ENCODE data around the gene MED13. TPM values are rescaled to one million over a fixed set of nuclear protein-coding genes. Genes with fewer than 3 reads are reported as not detected.

Gene MED13
- total RNA-seq, 4 donors from 2014 or later = 62.4 to 166 (median 111) TPM

- no peaks in the 10 kb centered on the region for H3K9me3 ChIP-seq
- H3K27me3 ChIP-seq = no peaks in the 10 kb centered on the region
- 60% methylated on average over 7 of the region's 7 CpGs for WGBS, 2 donors
- H3K36me3 ChIP-seq = no peaks in the 10 kb centered on the region
- DNase-seq (ENCODE audit: low spot score in 2 of 2) = no peak
- peaks cover 0 to 6% (median 0%) of the 10 kb centered on the region in 4 donors for H3K4me1 ChIP-seq
- H3K27ac ChIP-seq = no peak overlapping the region
- TF ChIP-seq, protein P1, sequence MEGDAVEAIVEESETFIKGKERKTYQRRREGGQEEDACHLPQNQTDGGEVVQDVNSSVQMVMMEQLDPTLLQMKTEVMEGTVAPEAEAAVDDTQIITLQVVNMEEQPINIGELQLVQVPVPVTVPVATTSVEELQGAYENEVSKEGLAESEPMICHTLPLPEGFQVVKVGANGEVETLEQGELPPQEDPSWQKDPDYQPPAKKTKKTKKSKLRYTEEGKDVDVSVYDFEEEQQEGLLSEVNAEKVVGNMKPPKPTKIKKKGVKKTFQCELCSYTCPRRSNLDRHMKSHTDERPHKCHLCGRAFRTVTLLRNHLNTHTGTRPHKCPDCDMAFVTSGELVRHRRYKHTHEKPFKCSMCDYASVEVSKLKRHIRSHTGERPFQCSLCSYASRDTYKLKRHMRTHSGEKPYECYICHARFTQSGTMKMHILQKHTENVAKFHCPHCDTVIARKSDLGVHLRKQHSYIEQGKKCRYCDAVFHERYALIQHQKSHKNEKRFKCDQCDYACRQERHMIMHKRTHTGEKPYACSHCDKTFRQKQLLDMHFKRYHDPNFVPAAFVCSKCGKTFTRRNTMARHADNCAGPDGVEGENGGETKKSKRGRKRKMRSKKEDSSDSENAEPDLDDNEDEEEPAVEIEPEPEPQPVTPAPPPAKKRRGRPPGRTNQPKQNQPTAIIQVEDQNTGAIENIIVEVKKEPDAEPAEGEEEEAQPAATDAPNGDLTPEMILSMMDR (IDR thresholded peaks at IDR 0.05) = no peak
- TF ChIP-seq EP300 (IDR thresholded peaks at IDR 0.05) (no peak), POLR2A (IDR thresholded peaks at IDR 0.05) (no peak)
- no peak overlapping the region for H3K4me3 ChIP-seq
These were observed 28.4 kb upstream of the MED13 start for GRCh38 chr17:62093188-62094155.

- H3K4me1 ChIP-seq = peaks cover 0 to 6% (median 0%) of the 10 kb centered on the region in 4 donors
- no peak overlapping the region for H3K27ac ChIP-seq
- H3K9me3 ChIP-seq = no peaks in the 10 kb centered on the region
- DNase-seq (ENCODE audit: low spot score in 2 of 2) = no peak
- no peak overlapping the region for H3K4me3 ChIP-seq
- H3K36me3 ChIP-seq = no peaks in the 10 kb centered on the region
- H3K27me3 ChIP-seq = no peaks in the 10 kb centered on the region
- TF ChIP-seq POLR2A (IDR thresholded peaks at IDR 0.05) (no peak), EP300 (IDR thresholded peaks at IDR 0.05) (no peak)
- TF ChIP-seq, protein P1 (IDR thresholded peaks at IDR 0.05) = no peak
- WGBS, 2 donors = 91 to 92% methylated on average over 2 of the region's 2 CpGs
These were observed 27.7 kb upstream of the MED13 start for GRCh38 chr17:62092784-62093183.

DNA sequence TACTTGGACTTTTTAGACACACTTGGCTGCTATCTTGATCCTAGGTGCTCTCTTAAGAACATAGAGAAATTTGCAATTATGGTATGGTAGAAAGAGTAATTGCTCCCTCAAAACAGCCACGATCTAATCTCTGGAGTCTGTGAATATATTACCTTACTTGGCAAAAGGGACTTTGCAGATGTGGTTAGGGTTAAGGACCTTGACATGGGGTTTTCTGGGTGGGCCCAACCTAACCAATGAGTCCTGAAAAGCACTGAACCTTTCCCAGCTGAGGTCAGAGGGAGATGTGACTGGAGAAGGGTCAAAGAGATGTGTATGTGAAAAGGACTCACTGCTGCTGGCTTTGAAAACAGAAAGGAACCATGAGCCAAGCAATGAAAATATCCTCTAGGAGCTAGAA is 26.7 kb upstream of the MED13 start:
- Histone ChIP-seq H3K27me3 (no peaks in the 10 kb centered on the region), H3K9me3 (no peaks in the 10 kb centered on the region), H3K4me1 (peaks cover 0 to 6% (median 0%) of the 10 kb centered on the region in 4 donors), H3K4me3 (no peak overlapping the region), H3K36me3 (no peaks in the 10 kb centered on the region), H3K27ac (no peak overlapping the region)
- 56 to 68% methylated on average over 1 of the region's 1 CpG for WGBS, 2 donors
- TF ChIP-seq EP300 (IDR thresholded peaks at IDR 0.05) (no peak), POLR2A (IDR thresholded peaks at IDR 0.05) (no peak)
- TF ChIP-seq, protein P1 (IDR thresholded peaks at IDR 0.05) = no peak
- no peak for DNase-seq (ENCODE audit: low spot score in 2 of 2)

DNA sequence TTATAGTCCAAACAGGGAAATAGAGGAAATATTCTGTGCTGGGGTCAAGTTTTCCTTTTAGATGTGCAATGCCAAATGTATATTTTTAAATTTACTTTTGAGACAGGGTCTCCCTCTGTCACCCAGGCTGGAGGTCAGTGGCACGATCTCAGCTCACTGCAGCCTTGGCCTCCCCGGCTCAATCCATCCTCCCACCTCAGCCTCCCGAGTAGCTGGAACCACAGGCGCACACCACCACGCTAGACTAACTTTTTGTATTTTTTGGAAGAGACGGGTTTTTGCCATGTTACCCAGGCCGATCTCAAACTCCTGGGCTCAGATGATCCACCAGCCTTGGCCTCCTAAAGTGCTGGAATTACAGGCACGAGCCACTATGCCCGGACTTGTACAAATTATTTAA is 25.8 kb upstream of the MED13 start:
- Histone ChIP-seq H3K27ac (no peak overlapping the region), H3K9me3 (no peaks in the 10 kb centered on the region), H3K27me3 (no peaks in the 10 kb centered on the region), H3K4me1 (peaks cover 0 to 6% (median 0%) of the 10 kb centered on the region in 4 donors), H3K36me3 (no peaks in the 10 kb centered on the region), H3K4me3 (no peak overlapping the region)
- TF ChIP-seq, protein P1 (IDR thresholded peaks at IDR 0.05) = no peak
- no peak for TF ChIP-seq EP300 (IDR thresholded peaks at IDR 0.05)
- TF ChIP-seq POLR2A (IDR thresholded peaks at IDR 0.05) = no peak
- no peak for DNase-seq (ENCODE audit: low spot score in 2 of 2)
- 84 to 93% methylated on average over 9 of the region's 9 CpGs for WGBS, 2 donors
